Loucy (cell line): ENCODE data around the gene CD300LG.

Source experiments
- EZH2phosphoT487 ChIP-seq: fragments of 200-600 bp; IDR thresholded peaks from 2 replicates; pipeline ENCODE4 v1.6.1; 2018; ENCODE audit warnings: antibody characterized with exemption, mild to moderate bottlenecking, moderate library complexity, borderline replicate concordance
- TF ChIP-seq, protein P1 (sequence below): fragments of 200-600 bp; sonication (generic); conservative IDR thresholded peaks from 2 replicates; pipeline ENCODE4 v1.5.1; 2014; ENCODE audit warnings: mild to moderate bottlenecking, antibody characterized with exemption, low read length

DNA sequence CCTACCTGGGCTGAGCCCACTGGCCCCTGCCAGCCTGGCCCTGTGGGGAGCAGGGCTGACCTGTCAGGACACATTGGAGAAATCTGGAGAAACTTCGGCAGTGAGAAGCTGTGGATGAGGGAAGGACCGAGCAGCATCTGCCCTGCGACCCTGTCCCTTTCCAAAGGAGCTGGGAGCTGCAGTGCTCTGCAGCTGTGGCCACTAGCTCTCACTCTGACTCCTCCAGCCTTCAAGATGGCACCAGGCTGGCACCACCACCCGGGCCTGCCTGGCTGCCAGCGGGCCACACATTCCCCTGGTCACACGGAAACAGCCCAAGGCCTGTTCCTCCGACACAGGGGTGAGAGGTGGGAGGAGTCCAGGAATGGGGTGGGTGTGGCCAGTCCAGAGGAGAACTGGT lies 30.1 kb downstream of the CD300LG start:
- TF ChIP-seq, protein P1, sequence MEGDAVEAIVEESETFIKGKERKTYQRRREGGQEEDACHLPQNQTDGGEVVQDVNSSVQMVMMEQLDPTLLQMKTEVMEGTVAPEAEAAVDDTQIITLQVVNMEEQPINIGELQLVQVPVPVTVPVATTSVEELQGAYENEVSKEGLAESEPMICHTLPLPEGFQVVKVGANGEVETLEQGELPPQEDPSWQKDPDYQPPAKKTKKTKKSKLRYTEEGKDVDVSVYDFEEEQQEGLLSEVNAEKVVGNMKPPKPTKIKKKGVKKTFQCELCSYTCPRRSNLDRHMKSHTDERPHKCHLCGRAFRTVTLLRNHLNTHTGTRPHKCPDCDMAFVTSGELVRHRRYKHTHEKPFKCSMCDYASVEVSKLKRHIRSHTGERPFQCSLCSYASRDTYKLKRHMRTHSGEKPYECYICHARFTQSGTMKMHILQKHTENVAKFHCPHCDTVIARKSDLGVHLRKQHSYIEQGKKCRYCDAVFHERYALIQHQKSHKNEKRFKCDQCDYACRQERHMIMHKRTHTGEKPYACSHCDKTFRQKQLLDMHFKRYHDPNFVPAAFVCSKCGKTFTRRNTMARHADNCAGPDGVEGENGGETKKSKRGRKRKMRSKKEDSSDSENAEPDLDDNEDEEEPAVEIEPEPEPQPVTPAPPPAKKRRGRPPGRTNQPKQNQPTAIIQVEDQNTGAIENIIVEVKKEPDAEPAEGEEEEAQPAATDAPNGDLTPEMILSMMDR: no peak
- no peak for TF ChIP-seq EZH2phosphoT487
